Measurements from ENCODE around the gene PRKN. TPM values are rescaled to one million over a fixed set of nuclear protein-coding genes. Genes with fewer than 3 reads are reported as not detected.

The PRKN gene
- total and polyA plus RNA-seq, 5 donors from 2014 or later = 0.24 to 3.7 (median 2.5) TPM

GRCh38 chr6:161906571-161906970 is 821.0 kb downstream of the PRKN start:
- Histone ChIP-seq H3K4me3 (ENCODE audit: low read depth, low read length) (no peak overlapping the region), H3K27ac (ENCODE audit: insufficient read depth, low read length, poor library complexity, severe bottlenecking) (no peak overlapping the region), H3K27me3 (ENCODE audit: control insufficient read depth, insufficient read depth, low read length) (no peaks in the 10 kb centered on the region), H3K36me3 (ENCODE audit: control insufficient read depth, insufficient read depth, low read length) (no peaks in the 10 kb centered on the region), H3K9me3 (ENCODE audit: control insufficient read depth in 2 of 2, low read length in 2 of 2) (no peaks in the 10 kb centered on the region), H3K4me1 (ENCODE audit: control insufficient read depth, insufficient read depth, low read length, poor library complexity, severe bottlenecking) (no peaks in the 10 kb centered on the region)
- no peak for ATAC-seq (ENCODE audit: low read depth in 2 of 2)
- peaks cover 0 to 3% (median 3%) of the 10 kb centered on the region in 7 donors for H3K9me3 Mint-ChIP-seq
- peaks cover 6% of the 10 kb centered on the region for H3K36me3 Mint-ChIP-seq
- H3K4me3 Mint-ChIP-seq = no peak overlapping the region
- no peaks in the 10 kb centered on the region for H3K4me1 Mint-ChIP-seq
- no peak for DNase-seq
- H3K27ac Mint-ChIP-seq = no peak overlapping the region
- H3K27me3 Mint-ChIP-seq = no peaks in the 10 kb centered on the region

DNA sequence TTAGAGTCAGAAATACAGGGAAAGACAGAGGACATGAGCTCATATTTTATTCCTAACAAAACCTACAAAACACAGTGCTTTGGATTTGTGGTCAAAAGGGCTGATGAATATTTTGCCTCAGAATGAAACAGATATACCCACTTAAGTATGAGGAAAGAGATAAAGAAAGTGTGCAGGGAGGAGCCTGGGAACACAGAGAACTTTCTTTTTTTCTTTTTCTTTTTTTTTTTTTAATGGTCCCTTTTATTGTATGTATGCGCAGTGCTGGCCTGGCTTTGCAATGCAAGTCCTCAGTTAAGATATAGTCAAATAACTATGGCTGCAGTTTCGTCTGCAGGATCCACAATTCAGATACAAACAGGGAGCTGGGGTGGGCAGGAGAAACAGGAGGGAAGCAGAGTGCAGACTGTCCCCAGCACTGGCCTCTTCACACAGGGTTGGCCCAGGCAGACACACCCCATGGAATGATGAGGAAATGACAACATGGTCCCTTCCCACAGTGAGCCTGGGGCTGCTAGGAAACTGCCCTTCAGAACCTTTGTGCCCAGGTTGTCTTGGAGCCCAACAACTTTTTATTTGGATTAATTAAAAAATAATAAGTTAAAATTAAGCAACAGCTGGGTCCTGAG is 823.9 kb downstream of the PRKN start:
- H3K27me3 Mint-ChIP-seq = no peaks in the 10 kb centered on the region
- Histone ChIP-seq H3K36me3 (ENCODE audit: control insufficient read depth, insufficient read depth, low read length) (no peaks in the 10 kb centered on the region), H3K4me3 (ENCODE audit: low read depth, low read length) (no peak overlapping the region), H3K9me3 (ENCODE audit: control insufficient read depth in 2 of 2, low read length in 2 of 2) (no peaks in the 10 kb centered on the region), H3K4me1 (ENCODE audit: control insufficient read depth, insufficient read depth, low read length, poor library complexity, severe bottlenecking) (no peaks in the 10 kb centered on the region), H3K27ac (ENCODE audit: insufficient read depth, low read length, poor library complexity, severe bottlenecking) (no peak overlapping the region), H3K27me3 (ENCODE audit: control insufficient read depth, insufficient read depth, low read length) (no peaks in the 10 kb centered on the region)
- DNase-seq = no peak
- no peaks in the 10 kb centered on the region for H3K4me1 Mint-ChIP-seq
- H3K4me3 Mint-ChIP-seq = no peak overlapping the region
- H3K9me3 Mint-ChIP-seq = peaks cover 0 to 4% (median 0%) of the 10 kb centered on the region in 7 donors
- no peak for ATAC-seq (ENCODE audit: low read depth in 2 of 2)
- no peak overlapping the region for H3K27ac Mint-ChIP-seq
- peaks cover 6% of the 10 kb centered on the region for H3K36me3 Mint-ChIP-seq

DNA sequence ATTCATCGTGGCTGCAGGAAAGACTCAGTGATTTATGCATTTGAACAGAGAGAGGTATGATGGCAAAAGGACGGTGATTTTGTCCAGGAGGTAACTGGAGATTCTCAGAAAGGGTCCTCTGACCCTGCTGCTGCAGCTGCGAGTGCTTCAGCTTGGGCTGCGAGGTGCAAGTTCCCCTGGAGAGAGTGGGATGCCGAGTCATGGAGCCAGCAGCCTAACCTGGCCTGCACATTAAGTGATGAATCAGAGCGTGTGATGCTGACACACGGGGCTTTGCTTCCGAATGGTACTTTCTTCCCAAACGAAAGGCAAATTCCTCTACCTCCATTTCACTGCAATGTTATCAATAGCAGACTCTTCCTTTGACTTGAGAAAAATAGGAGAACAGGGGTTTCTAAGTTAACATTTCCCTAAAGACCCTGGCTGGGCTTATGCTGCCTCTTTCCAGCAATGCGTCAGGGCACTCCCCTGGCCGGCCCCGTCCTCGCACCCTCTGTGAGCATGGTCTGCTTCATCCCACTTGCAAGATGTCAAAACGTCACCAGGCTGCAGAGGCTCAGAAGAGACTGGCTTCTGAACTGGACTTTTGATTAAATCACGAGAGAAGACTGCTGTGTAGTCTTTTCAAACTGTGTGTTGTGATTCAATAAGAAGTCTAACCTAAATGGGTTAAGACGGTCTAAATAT is 825.7 kb downstream of the PRKN start:
- peaks cover 6% of the 10 kb centered on the region for H3K36me3 Mint-ChIP-seq
- H3K36me3 ChIP-seq (ENCODE audit: control insufficient read depth, insufficient read depth, low read length) = no peaks in the 10 kb centered on the region
- DNase-seq (no peak), ATAC-seq (ENCODE audit: low read depth in 2 of 2) (no peak)
- H3K27ac ChIP-seq (ENCODE audit: insufficient read depth, low read length, poor library complexity, severe bottlenecking) = no peak overlapping the region
- H3K27ac Mint-ChIP-seq = no peak overlapping the region
- H3K4me3 Mint-ChIP-seq = no peak overlapping the region
- H3K4me1 ChIP-seq (ENCODE audit: control insufficient read depth, insufficient read depth, low read length, poor library complexity, severe bottlenecking) = no peaks in the 10 kb centered on the region
- H3K9me3 Mint-ChIP-seq = peaks cover 0 to 4% (median 0%) of the 10 kb centered on the region in 7 donors
- no peak overlapping the region for H3K4me3 ChIP-seq (ENCODE audit: low read depth, low read length)
- H3K9me3 ChIP-seq (ENCODE audit: control insufficient read depth in 2 of 2, low read length in 2 of 2) = no peaks in the 10 kb centered on the region
- no peaks in the 10 kb centered on the region for H3K4me1 Mint-ChIP-seq
- no peaks in the 10 kb centered on the region for H3K27me3 ChIP-seq (ENCODE audit: control insufficient read depth, insufficient read depth, low read length)
- H3K27me3 Mint-ChIP-seq = no peaks in the 10 kb centered on the region

DNA sequence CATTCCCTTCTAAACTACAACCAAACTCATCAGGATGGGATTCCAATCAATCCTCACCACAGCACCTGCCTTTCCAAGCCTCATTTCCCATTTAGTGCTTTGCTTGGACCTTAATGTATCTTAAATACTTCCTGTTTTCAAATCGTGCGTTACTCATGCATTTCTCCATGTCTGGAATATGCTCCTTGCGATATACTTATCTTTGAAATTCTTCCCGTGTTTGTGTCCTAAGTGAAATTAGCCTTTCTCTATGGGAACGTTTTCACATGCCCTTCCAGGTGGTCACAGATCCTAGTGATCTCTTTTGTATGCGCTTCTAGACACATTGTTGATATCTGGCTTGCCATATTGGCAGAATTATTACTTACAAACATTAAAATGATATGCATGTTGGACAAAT is 833.1 kb downstream of the PRKN start:
- H3K9me3 ChIP-seq (ENCODE audit: control insufficient read depth in 2 of 2, low read length in 2 of 2) = no peaks in the 10 kb centered on the region
- no peak for ATAC-seq (ENCODE audit: low read depth in 2 of 2)
- DNase-seq = no peak
- no peak overlapping the region for H3K4me3 ChIP-seq (ENCODE audit: low read depth, low read length)
- H3K27me3 Mint-ChIP-seq = no peaks in the 10 kb centered on the region
- no peak overlapping the region for H3K4me3 Mint-ChIP-seq
- no peak overlapping the region for H3K27ac Mint-ChIP-seq
- no peaks in the 10 kb centered on the region for H3K4me1 Mint-ChIP-seq
- no peaks in the 10 kb centered on the region for H3K36me3 ChIP-seq (ENCODE audit: control insufficient read depth, insufficient read depth, low read length)
- no peak overlapping the region for H3K27ac ChIP-seq (ENCODE audit: insufficient read depth, low read length, poor library complexity, severe bottlenecking)
- peaks cover 0 to 3% (median 0%) of the 10 kb centered on the region in 7 donors for H3K9me3 Mint-ChIP-seq
- no peaks in the 10 kb centered on the region for H3K36me3 Mint-ChIP-seq
- H3K27me3 ChIP-seq (ENCODE audit: control insufficient read depth, insufficient read depth, low read length) = no peaks in the 10 kb centered on the region
- no peaks in the 10 kb centered on the region for H3K4me1 ChIP-seq (ENCODE audit: control insufficient read depth, insufficient read depth, low read length, poor library complexity, severe bottlenecking)

DNA sequence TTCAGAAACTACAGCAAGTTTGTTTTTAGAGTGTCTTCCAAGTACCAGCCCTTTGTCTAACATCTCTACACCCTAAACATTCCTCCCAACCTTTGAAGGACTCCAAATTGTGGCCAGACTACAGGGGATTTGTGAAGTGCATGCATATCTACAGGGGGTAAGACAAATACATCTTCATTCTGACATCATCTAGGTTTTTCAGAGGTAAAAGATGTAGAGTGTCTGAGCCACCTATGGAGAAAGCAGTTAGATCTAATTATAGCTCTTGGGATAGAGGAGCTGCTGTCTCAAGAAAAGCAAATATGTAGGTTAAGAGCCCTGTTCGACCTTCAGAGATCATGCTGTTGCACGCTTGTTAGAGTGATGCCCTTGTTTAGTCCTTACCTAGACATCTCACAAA is 836.0 kb downstream of the PRKN start:
- no peaks in the 10 kb centered on the region for H3K27me3 Mint-ChIP-seq
- no peak overlapping the region for H3K27ac Mint-ChIP-seq
- peaks cover 0 to 4% (median 0%) of the 10 kb centered on the region in 7 donors for H3K9me3 Mint-ChIP-seq
- Histone ChIP-seq H3K4me1 (ENCODE audit: control insufficient read depth, insufficient read depth, low read length, poor library complexity, severe bottlenecking) (no peaks in the 10 kb centered on the region), H3K4me3 (ENCODE audit: low read depth, low read length) (no peak overlapping the region), H3K27ac (ENCODE audit: insufficient read depth, low read length, poor library complexity, severe bottlenecking) (no peak overlapping the region), H3K36me3 (ENCODE audit: control insufficient read depth, insufficient read depth, low read length) (no peaks in the 10 kb centered on the region), H3K27me3 (ENCODE audit: control insufficient read depth, insufficient read depth, low read length) (no peaks in the 10 kb centered on the region), H3K9me3 (ENCODE audit: control insufficient read depth in 2 of 2, low read length in 2 of 2) (no peaks in the 10 kb centered on the region)
- no peaks in the 10 kb centered on the region for H3K36me3 Mint-ChIP-seq
- DNase-seq = no peak
- no peaks in the 10 kb centered on the region for H3K4me1 Mint-ChIP-seq
- no peak for ATAC-seq (ENCODE audit: low read depth in 2 of 2)
- H3K4me3 Mint-ChIP-seq = no peak overlapping the region

GRCh38 chr6:161890832-161891297 is 836.7 kb downstream of the PRKN start:
- Mint-ChIP-seq H3K4me3 (no peak overlapping the region), H3K27ac (no peak overlapping the region)
- ATAC-seq (ENCODE audit: low read depth in 2 of 2) = no peak

DNA sequence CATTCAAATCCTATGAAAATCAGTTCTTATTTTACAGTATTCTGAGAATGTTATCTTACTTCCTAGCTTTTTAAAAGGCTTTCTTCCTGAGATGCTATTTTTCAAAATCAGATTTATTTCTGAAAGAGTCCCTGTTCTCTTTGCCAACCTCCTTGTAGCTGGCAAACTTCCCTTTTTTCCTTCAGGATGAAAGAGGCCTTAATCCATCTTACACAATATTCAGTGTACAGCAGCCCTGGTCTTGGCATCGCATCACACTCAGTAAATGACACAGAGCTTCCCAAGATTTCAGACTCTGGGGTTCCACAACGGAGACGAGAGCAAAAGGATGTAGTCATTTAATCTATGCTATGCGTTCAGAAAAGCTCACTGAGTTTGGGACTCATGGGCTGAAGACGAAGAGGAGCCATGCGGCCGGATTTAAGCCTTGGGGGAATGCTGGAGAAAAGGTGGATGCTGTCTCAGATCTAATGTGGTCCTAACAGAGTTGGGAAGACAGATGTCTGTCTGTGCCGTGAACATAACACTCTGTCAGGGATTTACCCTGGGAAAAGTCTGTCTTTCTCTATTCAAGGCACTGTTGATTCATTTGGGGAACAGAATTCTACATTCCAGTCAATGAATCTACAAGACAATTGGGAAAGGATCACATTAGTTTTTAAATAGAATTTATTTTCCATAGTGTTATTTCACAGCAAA is 837.3 kb downstream of the PRKN start:
- Histone ChIP-seq H3K4me1 (ENCODE audit: control insufficient read depth, insufficient read depth, low read length, poor library complexity, severe bottlenecking) (no peaks in the 10 kb centered on the region), H3K4me3 (ENCODE audit: low read depth, low read length) (no peak overlapping the region)

More at GRCh38 chr6:161890832-161891297, 836.7 kb downstream of the PRKN start:
- Histone ChIP-seq H3K36me3 (ENCODE audit: control insufficient read depth, insufficient read depth, low read length) (no peaks in the 10 kb centered on the region), H3K27ac (ENCODE audit: insufficient read depth, low read length, poor library complexity, severe bottlenecking) (no peak overlapping the region), H3K27me3 (ENCODE audit: control insufficient read depth, insufficient read depth, low read length) (no peaks in the 10 kb centered on the region), H3K4me3 (ENCODE audit: low read depth, low read length) (no peak overlapping the region), H3K4me1 (ENCODE audit: control insufficient read depth, insufficient read depth, low read length, poor library complexity, severe bottlenecking) (no peaks in the 10 kb centered on the region), H3K9me3 (ENCODE audit: control insufficient read depth in 2 of 2, low read length in 2 of 2) (no peaks in the 10 kb centered on the region)
- Mint-ChIP-seq H3K36me3 (no peaks in the 10 kb centered on the region), H3K27me3 (no peaks in the 10 kb centered on the region), H3K4me1 (no peaks in the 10 kb centered on the region), H3K9me3 (peaks cover 0 to 3% (median 0%) of the 10 kb centered on the region in 7 donors)
- no peak for DNase-seq

More for the DNA sequence above, 837.3 kb downstream of the PRKN start:
- DNase-seq (no peak), ATAC-seq (ENCODE audit: low read depth in 2 of 2) (no peak)
- Histone ChIP-seq H3K9me3 (ENCODE audit: control insufficient read depth in 2 of 2, low read length in 2 of 2) (no peaks in the 10 kb centered on the region), H3K27ac (ENCODE audit: insufficient read depth, low read length, poor library complexity, severe bottlenecking) (no peak overlapping the region), H3K36me3 (ENCODE audit: control insufficient read depth, insufficient read depth, low read length) (no peaks in the 10 kb centered on the region), H3K27me3 (ENCODE audit: control insufficient read depth, insufficient read depth, low read length) (no peaks in the 10 kb centered on the region)
- H3K4me3 Mint-ChIP-seq = no peak overlapping the region
- no peaks in the 10 kb centered on the region for H3K36me3 Mint-ChIP-seq
- H3K27me3 Mint-ChIP-seq = no peaks in the 10 kb centered on the region
- H3K27ac Mint-ChIP-seq = no peak overlapping the region
- peaks cover 0 to 3% (median 0%) of the 10 kb centered on the region in 7 donors for H3K9me3 Mint-ChIP-seq
- no peaks in the 10 kb centered on the region for H3K4me1 Mint-ChIP-seq
